ENCODE measurements around the gene CELF1.

CELF1 gene

DNA sequence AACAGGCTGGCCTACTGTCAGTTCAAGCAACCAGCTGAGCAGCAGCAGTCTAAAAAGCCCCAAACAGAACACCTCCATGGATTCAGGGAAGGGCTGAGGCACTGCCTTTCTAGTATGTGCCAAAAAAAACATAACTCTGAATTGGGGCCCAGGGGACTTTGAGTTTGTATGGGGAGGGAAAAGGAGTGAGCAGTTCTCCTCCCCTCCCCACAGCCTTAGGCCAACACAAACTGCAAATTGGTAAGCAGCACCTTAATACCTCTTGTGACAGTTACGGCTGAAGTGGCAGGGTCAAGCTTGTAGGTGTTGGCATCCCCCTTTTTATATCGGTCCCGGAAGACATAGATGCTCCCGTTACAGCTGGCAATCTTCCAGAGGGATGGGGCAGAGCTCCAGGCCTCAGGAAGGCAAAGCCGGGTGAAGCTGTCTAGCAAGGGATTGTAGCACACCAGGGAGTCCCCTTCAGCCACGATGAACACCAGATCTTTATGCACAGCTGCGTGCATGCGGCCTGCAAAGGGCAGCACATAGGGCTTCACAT is 19.9 kb upstream of the CELF1 start:
- no peak for DNase-seq (ENCODE audit: extremely low read depth, low read depth)

DNA sequence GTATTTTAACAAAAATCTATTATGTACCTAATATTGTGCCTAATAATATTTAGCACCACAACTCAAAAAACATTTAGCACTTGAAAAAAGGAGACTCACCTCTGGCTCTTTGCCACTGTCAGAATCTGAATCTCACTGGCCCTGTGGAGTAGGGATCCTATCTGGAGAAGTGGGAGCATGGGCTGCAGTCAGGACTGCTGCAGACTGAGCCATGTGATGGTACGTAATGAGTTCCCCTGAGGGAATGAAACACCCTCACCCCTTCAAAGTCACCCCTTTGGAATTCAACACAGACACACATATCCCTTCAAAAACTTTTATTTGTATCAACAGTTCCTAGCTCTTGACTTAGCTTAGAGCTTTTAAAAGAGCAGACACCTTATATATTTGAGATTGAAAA is 19.0 kb upstream of the CELF1 start:
- DNase-seq (ENCODE audit: extremely low read depth, low read depth) = no peak
- TF ChIP-seq, protein P1, sequence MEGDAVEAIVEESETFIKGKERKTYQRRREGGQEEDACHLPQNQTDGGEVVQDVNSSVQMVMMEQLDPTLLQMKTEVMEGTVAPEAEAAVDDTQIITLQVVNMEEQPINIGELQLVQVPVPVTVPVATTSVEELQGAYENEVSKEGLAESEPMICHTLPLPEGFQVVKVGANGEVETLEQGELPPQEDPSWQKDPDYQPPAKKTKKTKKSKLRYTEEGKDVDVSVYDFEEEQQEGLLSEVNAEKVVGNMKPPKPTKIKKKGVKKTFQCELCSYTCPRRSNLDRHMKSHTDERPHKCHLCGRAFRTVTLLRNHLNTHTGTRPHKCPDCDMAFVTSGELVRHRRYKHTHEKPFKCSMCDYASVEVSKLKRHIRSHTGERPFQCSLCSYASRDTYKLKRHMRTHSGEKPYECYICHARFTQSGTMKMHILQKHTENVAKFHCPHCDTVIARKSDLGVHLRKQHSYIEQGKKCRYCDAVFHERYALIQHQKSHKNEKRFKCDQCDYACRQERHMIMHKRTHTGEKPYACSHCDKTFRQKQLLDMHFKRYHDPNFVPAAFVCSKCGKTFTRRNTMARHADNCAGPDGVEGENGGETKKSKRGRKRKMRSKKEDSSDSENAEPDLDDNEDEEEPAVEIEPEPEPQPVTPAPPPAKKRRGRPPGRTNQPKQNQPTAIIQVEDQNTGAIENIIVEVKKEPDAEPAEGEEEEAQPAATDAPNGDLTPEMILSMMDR (IDR thresholded peaks at IDR 0.05; ENCODE audit: low read depth, low read length) = no peak

More for the DNA sequence above, 19.9 kb upstream of the CELF1 start:
- TF ChIP-seq, protein P1 (IDR thresholded peaks at IDR 0.05; ENCODE audit: low read depth, low read length) = no peak

DNA sequence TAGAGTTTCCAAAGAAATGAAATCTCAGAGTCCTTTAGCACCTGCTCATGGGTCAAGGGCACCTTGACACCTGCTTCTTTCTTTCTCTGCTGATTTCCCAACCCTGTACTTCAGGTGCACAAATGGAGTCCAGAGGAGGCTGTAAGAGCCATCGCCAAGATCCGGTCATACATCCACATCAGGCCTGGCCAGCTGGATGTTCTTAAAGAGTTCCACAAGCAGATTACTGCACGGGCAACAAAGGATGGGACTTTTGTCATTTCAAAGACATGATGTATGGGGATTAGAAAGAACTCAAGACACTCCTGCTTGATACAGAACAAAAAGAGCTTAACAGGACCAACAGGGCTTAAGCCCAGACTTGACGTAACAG is 18.4 kb upstream of the CELF1 start:
- TF ChIP-seq, protein P1 (IDR thresholded peaks at IDR 0.05; ENCODE audit: low read depth, low read length) = no peak
- DNase-seq (ENCODE audit: extremely low read depth, low read depth) = no peak

DNA sequence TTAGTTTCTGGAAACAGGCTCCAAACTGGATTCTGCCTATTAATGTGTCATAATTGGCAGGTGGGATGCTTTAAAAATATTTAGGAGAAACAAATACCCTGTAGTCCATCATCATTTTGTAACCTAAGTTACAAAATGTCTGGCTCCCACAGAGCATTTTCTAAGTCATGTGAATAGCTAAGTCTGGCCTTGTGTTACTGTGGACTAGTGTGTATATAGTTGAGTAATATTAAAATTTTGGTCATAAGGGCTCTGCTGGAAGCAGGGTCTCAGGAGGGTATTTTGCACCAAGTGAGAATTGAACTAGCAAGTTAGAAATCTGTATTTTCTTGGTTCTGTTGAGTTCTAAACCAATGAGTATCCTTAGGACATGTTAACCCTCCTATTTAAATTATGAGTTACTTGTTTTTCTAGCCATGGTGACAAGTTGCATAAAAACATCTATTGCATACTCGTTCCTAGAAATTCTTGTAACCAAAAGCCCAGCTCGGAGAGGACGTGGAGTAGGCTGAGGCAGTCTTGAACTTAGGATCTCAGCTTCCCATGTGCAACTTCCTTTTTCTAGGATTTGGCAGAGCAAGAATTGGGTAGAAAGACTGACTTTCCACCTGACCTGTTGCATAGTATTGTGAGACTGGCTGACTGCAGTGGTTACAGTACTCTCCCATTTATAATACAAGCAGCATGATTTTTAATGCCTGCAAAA is 17.9 kb upstream of the CELF1 start:
- TF ChIP-seq, protein P1 (IDR thresholded peaks at IDR 0.05; ENCODE audit: low read depth, low read length) = no peak
- DNase-seq (ENCODE audit: extremely low read depth, low read depth) = no peak

DNA sequence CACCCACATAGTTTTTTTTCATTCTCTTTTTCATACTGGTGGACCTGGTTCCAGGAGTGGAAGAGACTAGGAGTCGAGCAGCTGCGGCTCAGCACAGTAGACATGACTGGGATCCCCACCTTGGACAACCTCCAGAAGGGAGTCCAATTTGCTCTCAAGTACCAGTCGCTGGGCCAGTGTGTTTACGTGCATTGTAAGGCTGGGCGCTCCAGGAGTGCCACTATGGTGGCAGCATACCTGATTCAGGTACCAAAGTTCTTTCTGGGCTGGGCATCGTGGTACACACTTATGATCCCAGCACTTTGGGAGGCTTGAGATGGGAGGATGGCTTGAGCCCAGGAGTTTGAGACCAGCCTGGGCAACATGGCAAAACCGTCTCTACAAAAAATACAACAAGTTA is 16.7 kb upstream of the CELF1 start:
- TF ChIP-seq, protein P1 (IDR thresholded peaks at IDR 0.05; ENCODE audit: low read depth, low read length) = no peak
- DNase-seq (ENCODE audit: extremely low read depth, low read depth) = no peak

DNA sequence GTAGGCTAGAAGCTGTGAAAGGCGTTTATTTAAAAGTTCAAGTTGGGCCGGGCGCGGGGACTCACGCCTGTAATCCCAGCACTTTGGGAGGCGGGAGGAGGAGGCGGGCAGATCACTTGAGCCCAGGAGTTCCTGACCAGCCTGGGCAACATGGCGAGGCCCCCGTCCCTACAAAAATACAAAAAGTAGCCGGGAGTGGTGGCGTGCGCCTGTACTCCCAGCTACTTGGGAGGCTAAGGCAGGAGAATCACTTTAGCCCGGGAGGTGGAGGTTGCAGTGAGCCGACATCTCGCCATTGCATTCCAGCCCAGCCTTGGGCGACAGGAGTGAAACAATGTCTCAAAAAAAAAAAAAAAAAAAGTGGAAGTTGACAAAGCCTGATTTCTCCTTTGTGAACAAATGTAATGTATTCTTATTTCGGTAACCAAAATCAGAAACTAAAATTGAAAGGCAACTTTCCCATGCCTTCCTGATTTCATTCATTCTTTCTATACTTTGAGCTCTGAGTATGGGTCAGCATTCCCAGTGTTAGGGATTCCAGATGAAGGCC is 13.3 kb upstream of the CELF1 start:
- DNase-seq (ENCODE audit: extremely low read depth, low read depth) = no peak
- TF ChIP-seq, protein P1 (IDR thresholded peaks at IDR 0.05; ENCODE audit: low read depth, low read length) = no peak

DNA sequence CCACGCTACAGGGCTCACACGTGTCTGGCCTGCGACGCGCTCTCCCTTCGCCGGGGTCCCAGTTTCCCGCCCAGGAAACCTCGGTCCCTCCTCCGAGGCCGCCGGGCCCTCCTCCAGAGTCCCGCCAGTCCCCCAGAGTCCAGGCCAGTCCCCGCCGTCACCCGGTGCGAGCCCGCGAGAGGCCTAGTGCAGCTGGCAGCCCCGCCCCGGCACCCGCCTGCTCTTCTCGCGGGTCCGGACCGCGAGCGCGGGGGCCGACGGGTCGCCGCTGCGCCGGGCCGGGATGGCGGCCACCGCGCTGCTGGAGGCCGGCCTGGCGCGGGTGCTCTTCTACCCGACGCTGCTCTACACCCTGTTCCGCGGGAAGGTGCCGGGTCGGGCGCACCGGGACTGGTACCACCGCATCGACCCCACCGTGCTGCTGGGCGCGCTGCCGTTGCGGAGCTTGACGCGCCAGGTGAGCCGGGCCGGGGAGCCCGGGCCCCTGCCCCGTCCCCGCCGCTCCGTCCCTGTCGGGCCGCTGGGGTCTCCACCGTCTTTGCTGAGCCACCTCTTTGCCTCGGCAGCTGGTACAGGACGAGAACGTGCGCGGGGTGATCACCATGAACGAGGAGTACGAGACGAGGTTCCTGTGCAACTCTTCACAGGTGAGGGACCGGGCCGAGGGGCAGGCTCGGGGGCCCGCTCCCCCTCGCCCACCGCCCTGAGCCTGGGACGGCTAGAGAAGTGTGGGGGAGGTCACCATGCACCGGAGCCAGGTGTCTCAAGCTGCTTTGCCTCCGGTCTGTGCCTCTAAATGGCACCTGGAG is 12.6 kb upstream of the CELF1 start, which contains the start of gene PTPMT1:
TSS of gene PTPMT1 (plus strand) at position 260 of the 809 bp plus-strand sequence. CDS start at position 284, 24 bp downstream.
- peak; percentile 30 for DNase-seq (ENCODE audit: extremely low read depth, low read depth)
- TF ChIP-seq, protein P1 (IDR thresholded peaks at IDR 0.05; ENCODE audit: low read depth, low read length) = no peak
